Measurements from ENCODE around the gene LKAAEAR1. TPM values are rescaled to one million over a fixed set of nuclear protein-coding genes. Genes with fewer than 3 reads are reported as not detected.

The LKAAEAR1 gene
- total and polyA plus RNA-seq, 2 of the 13 experiments (the other 11 are each of a cell fraction or from before 2014, with no cell fraction given) = not detected

DNA sequence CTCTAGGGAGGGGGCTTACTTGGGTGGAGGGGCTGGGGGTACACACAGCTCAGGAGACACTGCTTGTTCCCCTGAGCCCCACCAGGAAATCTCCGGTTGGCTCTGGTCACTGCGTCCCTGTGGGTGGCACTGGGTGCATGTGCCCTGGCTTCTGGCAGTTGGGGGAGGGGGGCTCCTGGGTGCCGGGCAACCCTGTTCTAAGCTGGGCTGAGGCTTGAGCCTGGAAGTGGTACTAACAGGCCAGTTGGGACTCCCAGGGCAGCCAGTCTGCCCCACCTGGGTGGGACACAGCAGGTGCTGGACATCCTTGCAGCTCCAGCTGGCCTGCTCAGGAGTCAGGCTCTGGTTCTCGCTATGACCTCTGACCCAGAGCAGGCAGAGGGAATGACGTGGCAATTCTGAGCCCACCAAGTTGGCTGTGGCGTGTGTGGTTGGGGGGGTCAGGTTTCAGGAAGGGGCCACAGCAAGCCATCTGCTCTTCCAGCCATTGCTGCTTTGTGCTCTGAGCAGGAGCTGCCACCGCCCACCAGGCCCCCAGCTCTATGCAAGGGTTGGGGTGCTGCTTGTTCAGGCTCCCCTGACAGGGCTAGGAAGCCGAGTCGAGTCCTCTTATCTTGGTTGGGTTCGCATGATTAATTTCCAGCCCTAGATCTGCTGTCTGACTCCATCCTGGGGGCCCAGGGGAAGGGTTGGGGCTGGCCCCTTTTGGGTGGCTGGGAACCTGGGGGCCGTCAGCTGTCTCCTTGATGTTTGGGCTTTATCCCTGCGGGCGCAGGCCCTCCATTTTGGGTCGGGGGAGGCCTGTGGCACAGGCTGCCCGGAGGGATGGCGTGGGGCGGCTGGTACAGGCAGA, 47.6 kb downstream of the LKAAEAR1 start (continued):
- TF ChIP-seq MTA1 (CRISPR knock-in tag; IDR thresholded peaks at IDR 0.05; ENCODE audit: borderline replicate concordance) (peak; percentile 48; the same call in 1 of the 2 replicates), ZNF773 (CRISPR knock-in tag; IDR thresholded peaks at IDR 0.05; ENCODE audit: borderline replicate concordance) (0 out of 2 replicates have a peak, but pooled peaks have one; percentile 13), ESRRA (CRISPR knock-in tag; IDR thresholded peaks at IDR 0.05; ENCODE audit: low read depth) (no peak), PRMT3 (CRISPR knock-in tag; IDR thresholded peaks at IDR 0.05; ENCODE audit: borderline replicate concordance, low read depth) (no peak), GATAD2A (CRISPR knock-in tag; IDR thresholded peaks at IDR 0.05) (peak; percentile 13; the same call in 1 of the 2 replicates), ZEB1 (IDR thresholded peaks at IDR 0.05; ENCODE audit: insufficient replicate concordance, low read depth) (peak; percentile 17), IRX3 (CRISPR knock-in tag; IDR thresholded peaks at IDR 0.05; ENCODE audit: borderline replicate concordance, low read depth) (no peak), KDM5B (CRISPR knock-in tag; IDR thresholded peaks at IDR 0.05; ENCODE audit: borderline replicate concordance) (peak; percentile 92), LCORL (IDR thresholded peaks at IDR 0.05) (no peak), LCORL (CRISPR knock-in tag; IDR thresholded peaks at IDR 0.05) (0 out of 2 replicates have a peak, but pooled peaks have one; percentile 35), ATF7 (IDR thresholded peaks at IDR 0.05) (no peak), ATF7 (CRISPR knock-in tag; IDR thresholded peaks at IDR 0.05) (no peak; the same call in 1 of the 2 replicates), HOXD1 (CRISPR knock-in tag; IDR thresholded peaks at IDR 0.05) (no peak; the same call in 1 of the 2 replicates), ZNF557 (CRISPR knock-in tag; IDR thresholded peaks at IDR 0.05) (no peak), ZNF430 (CRISPR knock-in tag; IDR thresholded peaks at IDR 0.05) (no peak), ZBTB21 (CRISPR knock-in tag; IDR thresholded peaks at IDR 0.05) (peak; percentile 79; the same call in 1 of the 2 replicates), XBP1 (CRISPR knock-in tag; IDR thresholded peaks at IDR 0.05) (peak; percentile 48; the same call in 1 of the 2 replicates)
- TF ChIP-seq, protein P1, sequence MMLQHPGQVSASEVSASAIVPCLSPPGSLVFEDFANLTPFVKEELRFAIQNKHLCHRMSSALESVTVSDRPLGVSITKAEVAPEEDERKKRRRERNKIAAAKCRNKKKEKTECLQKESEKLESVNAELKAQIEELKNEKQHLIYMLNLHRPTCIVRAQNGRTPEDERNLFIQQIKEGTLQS (CRISPR knock-in tag; IDR thresholded peaks at IDR 0.05) = 0 out of 2 replicates have a peak, but pooled peaks have one; percentile 19
- TF ChIP-seq, protein P2, sequence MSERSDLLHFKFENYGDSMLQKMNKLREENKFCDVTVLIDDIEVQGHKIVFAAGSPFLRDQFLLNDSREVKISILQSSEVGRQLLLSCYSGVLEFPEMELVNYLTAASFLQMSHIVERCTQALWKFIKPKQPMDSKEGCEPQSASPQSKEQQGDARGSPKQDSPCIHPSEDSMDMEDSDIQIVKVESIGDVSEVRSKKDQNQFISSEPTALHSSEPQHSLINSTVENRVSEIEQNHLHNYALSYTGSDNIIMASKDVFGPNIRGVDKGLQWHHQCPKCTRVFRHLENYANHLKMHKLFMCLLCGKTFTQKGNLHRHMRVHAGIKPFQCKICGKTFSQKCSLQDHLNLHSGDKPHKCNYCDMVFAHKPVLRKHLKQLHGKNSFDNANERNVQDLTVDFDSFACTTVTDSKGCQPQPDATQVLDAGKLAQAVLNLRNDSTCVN (CRISPR knock-in tag; IDR thresholded peaks at IDR 0.05; ENCODE audit: borderline replicate concordance) = peak; percentile 10; the same call in 1 of the 2 replicates
- TF ChIP-seq, protein P3, sequence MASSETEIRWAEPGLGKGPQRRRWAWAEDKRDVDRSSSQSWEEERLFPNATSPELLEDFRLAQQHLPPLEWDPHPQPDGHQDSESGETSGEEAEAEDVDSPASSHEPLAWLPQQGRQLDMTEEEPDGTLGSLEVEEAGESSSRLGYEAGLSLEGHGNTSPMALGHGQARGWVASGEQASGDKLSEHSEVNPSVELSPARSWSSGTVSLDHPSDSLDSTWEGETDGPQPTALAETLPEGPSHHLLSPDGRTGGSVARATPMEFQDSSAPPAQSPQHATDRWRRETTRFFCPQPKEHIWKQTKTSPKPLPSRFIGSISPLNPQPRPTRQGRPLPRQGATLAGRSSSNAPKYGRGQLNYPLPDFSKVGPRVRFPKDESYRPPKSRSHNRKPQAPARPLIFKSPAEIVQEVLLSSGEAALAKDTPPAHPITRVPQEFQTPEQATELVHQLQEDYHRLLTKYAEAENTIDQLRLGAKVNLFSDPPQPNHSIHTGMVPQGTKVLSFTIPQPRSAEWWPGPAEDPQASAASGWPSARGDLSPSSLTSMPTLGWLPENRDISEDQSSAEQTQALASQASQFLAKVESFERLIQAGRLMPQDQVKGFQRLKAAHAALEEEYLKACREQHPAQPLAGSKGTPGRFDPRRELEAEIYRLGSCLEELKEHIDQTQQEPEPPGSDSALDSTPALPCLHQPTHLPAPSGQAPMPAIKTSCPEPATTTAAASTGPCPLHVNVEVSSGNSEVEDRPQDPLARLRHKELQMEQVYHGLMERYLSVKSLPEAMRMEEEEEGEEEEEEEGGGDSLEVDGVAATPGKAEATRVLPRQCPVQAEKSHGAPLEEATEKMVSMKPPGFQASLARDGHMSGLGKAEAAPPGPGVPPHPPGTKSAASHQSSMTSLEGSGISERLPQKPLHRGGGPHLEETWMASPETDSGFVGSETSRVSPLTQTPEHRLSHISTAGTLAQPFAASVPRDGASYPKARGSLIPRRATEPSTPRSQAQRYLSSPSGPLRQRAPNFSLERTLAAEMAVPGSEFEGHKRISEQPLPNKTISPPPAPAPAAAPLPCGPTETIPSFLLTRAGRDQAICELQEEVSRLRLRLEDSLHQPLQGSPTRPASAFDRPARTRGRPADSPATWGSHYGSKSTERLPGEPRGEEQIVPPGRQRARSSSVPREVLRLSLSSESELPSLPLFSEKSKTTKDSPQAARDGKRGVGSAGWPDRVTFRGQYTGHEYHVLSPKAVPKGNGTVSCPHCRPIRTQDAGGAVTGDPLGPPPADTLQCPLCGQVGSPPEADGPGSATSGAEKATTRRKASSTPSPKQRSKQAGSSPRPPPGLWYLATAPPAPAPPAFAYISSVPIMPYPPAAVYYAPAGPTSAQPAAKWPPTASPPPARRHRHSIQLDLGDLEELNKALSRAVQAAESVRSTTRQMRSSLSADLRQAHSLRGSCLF (CRISPR knock-in tag; IDR thresholded peaks at IDR 0.05; ENCODE audit: borderline replicate concordance) = peak; percentile 96; the same call in 1 of the 2 replicates
- TF ChIP-seq, protein P4, sequence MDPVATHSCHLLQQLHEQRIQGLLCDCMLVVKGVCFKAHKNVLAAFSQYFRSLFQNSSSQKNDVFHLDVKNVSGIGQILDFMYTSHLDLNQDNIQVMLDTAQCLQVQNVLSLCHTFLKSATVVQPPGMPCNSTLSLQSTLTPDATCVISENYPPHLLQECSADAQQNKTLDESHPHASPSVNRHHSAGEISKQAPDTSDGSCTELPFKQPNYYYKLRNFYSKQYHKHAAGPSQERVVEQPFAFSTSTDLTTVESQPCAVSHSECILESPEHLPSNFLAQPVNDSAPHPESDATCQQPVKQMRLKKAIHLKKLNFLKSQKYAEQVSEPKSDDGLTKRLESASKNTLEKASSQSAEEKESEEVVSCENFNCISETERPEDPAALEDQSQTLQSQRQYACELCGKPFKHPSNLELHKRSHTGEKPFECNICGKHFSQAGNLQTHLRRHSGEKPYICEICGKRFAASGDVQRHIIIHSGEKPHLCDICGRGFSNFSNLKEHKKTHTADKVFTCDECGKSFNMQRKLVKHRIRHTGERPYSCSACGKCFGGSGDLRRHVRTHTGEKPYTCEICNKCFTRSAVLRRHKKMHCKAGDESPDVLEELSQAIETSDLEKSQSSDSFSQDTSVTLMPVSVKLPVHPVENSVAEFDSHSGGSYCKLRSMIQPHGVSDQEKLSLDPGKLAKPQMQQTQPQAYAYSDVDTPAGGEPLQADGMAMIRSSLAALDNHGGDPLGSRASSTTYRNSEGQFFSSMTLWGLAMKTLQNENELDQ (CRISPR knock-in tag; IDR thresholded peaks at IDR 0.05; ENCODE audit: borderline replicate concordance) = no peak

Data from HepG2 (cell line).